Loucy (cell line): ENCODE data around the gene SF3A1.

Experiments used
- CTCF ChIP-seq: fragments of 200-600 bp; sonication (generic); conservative IDR thresholded peaks from 2 replicates; pipeline ENCODE4 v1.5.1; 2014; ENCODE audit warnings: mild to moderate bottlenecking, antibody characterized with exemption, low read length
- EZH2phosphoT487 ChIP-seq: fragments of 200-600 bp; IDR thresholded peaks from 2 replicates; pipeline ENCODE4 v1.6.1; 2018; ENCODE audit warnings: antibody characterized with exemption, mild to moderate bottlenecking, moderate library complexity, borderline replicate concordance

GRCh38 chr22:30321461-30321860 is 35.2 kb downstream of the SF3A1 start:
- TF ChIP-seq CTCF (no peak), EZH2phosphoT487 (no peak)
